ENCODE data around the gene DOCK11. TPM values are rescaled to one million over a fixed set of nuclear protein-coding genes. Genes with fewer than 3 reads are reported as not detected.
A peak's percentile ranks its signal among the peaks of the same experiment; 100 is the strongest.

DOCK11 gene
- total and polyA plus RNA-seq, 2 of the 4 experiments (the other 2 are of a cell fraction), result 3.9 to 13.1 TPM

- H2BK20ac ChIP-seq (ENCODE audit: low read depth, low read length), result peak overlapping the region; percentile 52; the same call in 1 of the 2 replicates
- H3K4me3 ChIP-seq (ENCODE audit: insufficient read depth, low read depth, low read length), result peak overlapping the region; percentile 13; the same call in 1 of the 2 replicates
- peak overlapping the region; percentile 50 for H3K4ac ChIP-seq (ENCODE audit: low read depth, low read length)
- no TSS peak for BruUV-seq (replicated peaks)
- no peaks in the 10 kb centered on the region; the same call in 1 of the 2 replicates for H3K9me1 ChIP-seq (ENCODE audit: insufficient read depth, low read length)
- 0 out of 2 replicates have a peak overlapping the region, but pooled peaks have one; percentile 26 for H3K14ac ChIP-seq (replicated peaks; ENCODE audit: low read depth, low read length)
- peak; percentile 56 for DNase-seq
- no peaks in the 10 kb centered on the region for H3K36me3 ChIP-seq (ENCODE audit: control insufficient read depth, insufficient read depth, low read length)
- peak overlapping the region; percentile 25 for H2BK5ac ChIP-seq (ENCODE audit: low read depth, low read length, poor library complexity, severe bottlenecking)
- in situ Hi-C loops (cut with MboI; ENCODE audit: low sequenced_read_pairs), result no loop called here
- H2BK120ac ChIP-seq (ENCODE audit: low read depth, low read length), result peak overlapping the region; percentile 30; the same call in 1 of the 2 replicates
- no peak overlapping the region for H2AFZ ChIP-seq (replicated peaks; ENCODE audit: low read length, poor library complexity)
- peaks cover 0 to 6% of the 10 kb centered on the region in 2 experiments; a peak in 1 of 4 replicates for H3K79me1 ChIP-seq (ENCODE audit: low read depth in 1 of 2, low read length in 2 of 2)
- H3K27me3 ChIP-seq (ENCODE audit: control insufficient read depth, insufficient read depth, low read length), result no peaks in the 10 kb centered on the region
- H3K4me1 ChIP-seq (ENCODE audit: control insufficient read depth, insufficient read depth, low read length), result peaks cover 6% of the 10 kb centered on the region
- ChIA-PET CTCF (no interaction called here), POLR2A (ENCODE audit: unreplicated experiment) (no interaction called here)
- no peak overlapping the region for H4K5ac ChIP-seq (ENCODE audit: low read depth, low read length)
- no peak overlapping the region for H3K56ac ChIP-seq (ENCODE audit: extremely low read depth, insufficient read depth, low read length)
- no peak overlapping the region; the same call in 1 of the 2 replicates for H3K18ac ChIP-seq (ENCODE audit: low read depth, low read length)
- peak overlapping the region; percentile 84 for H3K4me2 ChIP-seq (ENCODE audit: low read depth, low read length)
- H4K91ac ChIP-seq (ENCODE audit: insufficient read depth, low read depth, low read length), result peak overlapping the region; percentile 40; the same call in 1 of the 2 replicates
- TF ChIP-seq USF2 (IDR thresholded peaks at IDR 0.05; ENCODE audit: low read depth, low read length), result no peak
- no peak for TF ChIP-seq POLR2A (IDR thresholded peaks at IDR 0.05; ENCODE audit: low read depth, low read length)
- TF ChIP-seq MXI1 (IDR thresholded peaks at IDR 0.05; ENCODE audit: borderline replicate concordance, low read depth, low read length), result no peak
- TF ChIP-seq MAZ (IDR thresholded peaks at IDR 0.05; ENCODE audit: borderline replicate concordance, low read depth, low read length), result no peak
- TF ChIP-seq FOS (IDR thresholded peaks at IDR 0.05; ENCODE audit: low read depth, low read length), result no peak
- no peak for TF ChIP-seq MAFK (IDR thresholded peaks at IDR 0.05; ENCODE audit: low read depth, low read length)
- TF ChIP-seq NFE2L2 (IDR thresholded peaks at IDR 0.05; ENCODE audit: low read depth, low read length), result no peak
- TF ChIP-seq RAD21 (IDR thresholded peaks at IDR 0.05; ENCODE audit: low read length), result no peak
- no peak for TF ChIP-seq RCOR1 (IDR thresholded peaks at IDR 0.05; ENCODE audit: insufficient replicate concordance, low read length)
- TF ChIP-seq RFX5 (IDR thresholded peaks at IDR 0.05; ENCODE audit: low read depth, low read length), result no peak
- no peak for TF ChIP-seq CHD1 (IDR thresholded peaks at IDR 0.05; ENCODE audit: low read depth, low read length)
- no peak for TF ChIP-seq BHLHE40 (IDR thresholded peaks at IDR 0.05; ENCODE audit: low read depth, low read length)
- no peak for TF ChIP-seq CEBPB (IDR thresholded peaks at IDR 0.05; ENCODE audit: low read depth, low read length)
- TF ChIP-seq ELK1 (IDR thresholded peaks at IDR 0.05; ENCODE audit: borderline replicate concordance, low read depth, low read length), result no peak
- no peak for TF ChIP-seq CTCF (conservative IDR thresholded peaks at IDR 0.05; ENCODE audit: low read depth, low read length)
- no peak for TF ChIP-seq SMC3 (IDR thresholded peaks at IDR 0.05; ENCODE audit: low read depth, low read length)
- H3K9ac ChIP-seq (ENCODE audit: low read depth, low read length), result no peak overlapping the region
- dilution Hi-C loops (cut with HindIII; ENCODE audit: low sequenced_read_pairs, unreplicated experiment), result no loop called here
- WGBS, 2 experiments (ENCODE audit: extremely low coverage in 2 of 2, insufficient read length in 1 of 2), result 40% methylated on average over 1 of the region's 7 CpGs; no CpG with 5 or more reads in 1 of the 2 experiments
- no peak overlapping the region for H3K23ac ChIP-seq (ENCODE audit: low read depth, low read length)
- peak overlapping the region in 1 of 2 experiments; percentile 15; a peak in 1 of 4 replicates for H4K8ac ChIP-seq (ENCODE audit: low read depth in 2 of 2, low read length in 2 of 2)
- no peak for ATAC-seq (ENCODE audit: low read depth)
- H3K9me3 ChIP-seq (ENCODE audit: control insufficient read depth, insufficient read depth, low read length), result no peaks in the 10 kb centered on the region
- H2AK9ac ChIP-seq (replicated peaks; ENCODE audit: low read depth, low read length, poor library complexity), result no peak overlapping the region
- H3K27ac ChIP-seq (ENCODE audit: insufficient read depth, low read length), result peak overlapping the region; percentile 48
- no peaks in the 10 kb centered on the region for H4K20me1 ChIP-seq (ENCODE audit: insufficient read depth, low read length)
- H2BK15ac ChIP-seq (ENCODE audit: low read depth, low read length), result no peak overlapping the region
- intact Hi-C loops (cut with micrococcal nuclease), result no loop called here
- no peak overlapping the region for H2AK5ac ChIP-seq (ENCODE audit: low read depth, low read length)
Observed at GRCh38 chrX:118724775-118725174, 229.2 kb downstream of the DOCK11 start.
